Left hindlimb (tissue), 1 donor: ENCODE data around the gene TCEAL7.
"Not testable (repeated sequence)": the region's sequence is repeated elsewhere in the genome, so short reads cannot be mapped to it uniquely, and the experiment has no call there.

Source experiments
- DNase-seq: peaks from one replicate; pipeline ENCODE4 v3.0.0-alpha.2; 2018

The TCEAL7 gene

GRCh38 chrX:103329991-103330390 lies at the start of gene TCEAL7:
Gene TCEAL7 (plus strand): TSS chrX:103330239. CDS start chrX:103331404, 1,165 bp downstream.
- peak; percentile 70 for DNase-seq

GRCh38 chrX:103293118-103293517 lies 36.9 kb upstream of the TCEAL7 start:
- DNase-seq = no peak

- DNase-seq = no peak
Observed at GRCh38 chrX:103304705-103305104, 25.3 kb upstream of the TCEAL7 start.

- DNase-seq = not testable (repeated sequence)
Observed at GRCh38 chrX:103305666-103306065, 24.4 kb upstream of the TCEAL7 start.

- DNase-seq = no peak
Observed at GRCh38 chrX:103309860-103310554, 20.0 kb upstream of the TCEAL7 start.

- DNase-seq = peak; percentile 64
Observed at GRCh38 chrX:103310555-103311398, 19.3 kb upstream of the TCEAL7 start, which contains the start of gene BEX2. Gene BEX2 (minus strand): TSS chrX:103310990. CDS start chrX:103309976, 1,014 bp downstream.

- no peak for DNase-seq
Observed at GRCh38 chrX:103311399-103311780, 18.6 kb upstream of the TCEAL7 start.

GRCh38 chrX:103330681-103331288 lies 746 bp downstream of the TCEAL7 start:
- DNase-seq = peak; percentile 48

GRCh38 chrX:103338663-103339062 lies 8.6 kb downstream of the TCEAL7 start:
- no peak for DNase-seq

GRCh38 chrX:103343105-103343504 lies 13.1 kb downstream of the TCEAL7 start:
- no peak for DNase-seq

- no peak for DNase-seq
Observed at GRCh38 chrX:103344606-103345005, 14.6 kb downstream of the TCEAL7 start.

GRCh38 chrX:103347682-103348397 lies 17.8 kb downstream of the TCEAL7 start:
- DNase-seq = no peak

- peak; percentile 88 for DNase-seq
Observed at GRCh38 chrX:103356130-103356798, 26.2 kb downstream of the TCEAL7 start, which contains the start of gene TCEAL9. Gene TCEAL9 (plus strand): TSS chrX:103356506. CDS start chrX:103357685, 1,179 bp downstream.

GRCh38 chrX:103356858-103357257 lies 26.8 kb downstream of the TCEAL7 start:
- DNase-seq = peak; percentile 55

- DNase-seq = no peak
Observed at GRCh38 chrX:103357871-103358270, 27.8 kb downstream of the TCEAL7 start.

- DNase-seq = not testable (repeated sequence)
Observed at GRCh38 chrX:103359605-103360004, 29.6 kb downstream of the TCEAL7 start.

GRCh38 chrX:103360092-103360491 lies 30.1 kb downstream of the TCEAL7 start:
- DNase-seq = no peak

GRCh38 chrX:103360916-103361315 lies 30.9 kb downstream of the TCEAL7 start:
- DNase-seq = no peak

- DNase-seq = no peak
Observed at GRCh38 chrX:103361798-103362197, 31.8 kb downstream of the TCEAL7 start.

- no peak for DNase-seq
Observed at GRCh38 chrX:103362474-103362873, 32.4 kb downstream of the TCEAL7 start.

GRCh38 chrX:103363046-103363445 lies 33.0 kb downstream of the TCEAL7 start:
- no peak for DNase-seq

GRCh38 chrX:103367502-103367901 lies 37.5 kb downstream of the TCEAL7 start:
- DNase-seq = no peak
